K562 (cell line): ENCODE data around the gene APBA2. TPM values are rescaled to one million over a fixed set of nuclear protein-coding genes. Genes with fewer than 3 reads are reported as not detected.

Source experiments
- ATAC-seq: fragments of 200-7000 bp; cut with Tn5 transposase; 3 replicates; pipeline ENCODE4 v1.9.1; 2020; ENCODE audit warnings: moderate library complexity
- BruUV-seq: library from RNA; stranded (reverse); fragments of 400-500 nt; replicated peaks from 2 replicates; lab custom pipeline; 2021; lab: Mats Ljungman, UMichigan
- CTCF ChIA-PET: fragments of 300-600 bp; formaldehyde crosslinking; extraction: SDS; loops from one replicate; lab custom pipeline; 2021; ENCODE audit warnings: low intra/inter-chr PET ratio; lab: Yijun Ruan, JAX
- POLR2A ChIA-PET: fragments of 300-600, 350-650 bp; sonication (Branson Sonifier 250); formaldehyde crosslinking; extraction: SDS; loops from one replicate; lab custom pipeline; 2021; ENCODE audit warnings: antibody characterized with exemption, inconsistent platforms; lab: Yijun Ruan, JAX
- DNase-seq, 4 experiments: peaks; one replicate each; pipeline versions ENCODE4 v3.0.0 to v3.0.0-alpha.2; 2011 to 2018; ENCODE audit warnings: low spot score in 3 of 4, mixed read lengths in 3 of 4; ENCODE audit errors: extremely low read depth in 1 of 4
- FAIRE-seq: peaks from 2 replicates; lab custom pipeline; 2011; peaks lifted over from hg19 to GRCh38; lab: Jason Lieb, UNC
- H2AFZ ChIP-seq: 2 replicates; pipeline ENCODE4 v1.6.0; 2011; ENCODE audit warnings: low read depth, low read length, control low read depth, inconsistent platforms
- H3K27ac ChIP-seq: fragments of 200-600 bp; 3 replicates; pipeline ENCODE4 v1.8.0; 2011; ENCODE audit warnings: low read depth, mild to moderate bottlenecking, control low read depth, inconsistent platforms, low read length, moderate library complexity, mixed read lengths; ENCODE audit errors: extremely low read depth
- H3K27me3 ChIP-seq, 2 experiments: fragments of 300-600 bp in 1 of 2; 2 replicates in 1 of 2; 3 replicates in 1 of 2; pipeline versions ENCODE4 v1.6.0 to v1.8.0; 2011; ENCODE audit warnings: inconsistent platforms in 2 of 2, low read length in 2 of 2, mild to moderate bottlenecking in 1 of 2, mixed read lengths in 1 of 2, moderate library complexity in 1 of 2; ENCODE audit not compliant: control insufficient read depth in 2 of 2, insufficient read depth in 2 of 2
- H3K36me3 ChIP-seq: fragments of 300-600 bp; 3 replicates; pipeline ENCODE4 v1.8.0; 2011; ENCODE audit warnings: mild to moderate bottlenecking, low read length, inconsistent platforms; ENCODE audit not compliant: control insufficient read depth, insufficient read depth
- H3K4me1 ChIP-seq, 2 experiments: fragments of 200-600 bp in 1 of 2; replicated peaks in 1 of 2; 2 replicates in 1 of 2; 3 replicates in 1 of 2; pipeline versions ENCODE4 v1.5.1 to v1.8.0; 2011; ENCODE audit warnings: inconsistent platforms in 2 of 2, low read length in 2 of 2, mild to moderate bottlenecking in 1 of 2, mixed read lengths in 1 of 2, moderate library complexity in 1 of 2; ENCODE audit not compliant: control insufficient read depth in 2 of 2, insufficient read depth in 2 of 2
- H3K4me2 ChIP-seq: 2 replicates; pipeline ENCODE4 v1.6.1; 2011; ENCODE audit warnings: low read length, control low read depth, inconsistent platforms, mixed read lengths; ENCODE audit not compliant: insufficient read depth
- H3K4me3 ChIP-seq: fragments of 200-600 bp; sonication (generic), shearing (Covaris generic); 2 replicates; pipeline ENCODE4 v1.5.1; 2016; ENCODE audit warnings: control low read depth, inconsistent platforms
- H3K79me2 ChIP-seq: fragments of 200-600 bp; 3 replicates; pipeline ENCODE4 v1.8.0; 2011; ENCODE audit warnings: low read length, inconsistent platforms; ENCODE audit not compliant: control insufficient read depth, insufficient read depth
- H3K9ac ChIP-seq, 2 experiments: 2 replicates each; pipeline versions ENCODE4 v1.6.0 to v1.6.1; 2011; ENCODE audit warnings: low read depth in 2 of 2, low read length in 2 of 2, control low read depth in 1 of 2, inconsistent platforms in 1 of 2, mild to moderate bottlenecking in 1 of 2, mixed read lengths in 1 of 2; ENCODE audit not compliant: insufficient read depth in 1 of 2
- H3K9me1 ChIP-seq: one replicate; pipeline ENCODE4 v1.6.0; 2011; ENCODE audit warnings: inconsistent platforms, mild to moderate bottlenecking, low read length, moderate library complexity; ENCODE audit not compliant: control insufficient read depth, insufficient read depth
- H3K9me3 ChIP-seq: replicated peaks from 2 replicates; pipeline ENCODE4 v1.5.1; 2011; ENCODE audit warnings: low read depth, low read length, inconsistent platforms; ENCODE audit not compliant: control insufficient read depth, insufficient read depth
- H4K20me1 ChIP-seq: replicated peaks from 2 replicates; pipeline ENCODE4 v1.6.1; 2011; ENCODE audit warnings: low read length, inconsistent platforms, mixed read lengths; ENCODE audit not compliant: control insufficient read depth, insufficient read depth
- ARHGAP35 ChIP-seq: fragments of 450-650 bp; IDR thresholded peaks from 2 replicates; pipeline ENCODE4 v1.6.1; 2018; ENCODE audit not compliant: partially characterized antibody
- CBX2 ChIP-seq: fragments of 200-600 bp; sonication (generic); IDR thresholded peaks from one replicate; pipeline ENCODE4 v1.6.1; 2012; ENCODE audit warnings: mild to moderate bottlenecking, low read length, inconsistent platforms; ENCODE audit not compliant: insufficient read depth, poor library complexity, severe bottlenecking
- CCAR2 ChIP-seq: fragments of 200-400 bp; formaldehyde crosslinking; IDR thresholded peaks from 2 replicates; pipeline ENCODE4 v1.6.1; 2017; ENCODE audit warnings: mild to moderate bottlenecking, low read depth, low read length
- JUNB ChIP-seq: fragments of 450-650 bp; formaldehyde crosslinking; conservative IDR thresholded peaks from 2 replicates; pipeline ENCODE4 v1.4.0; 2020; ENCODE audit warnings: mild to moderate bottlenecking
- RBM34 ChIP-seq: fragments of 200-400 bp; formaldehyde crosslinking; IDR thresholded peaks from 2 replicates; pipeline ENCODE4 v1.6.1; 2018; ENCODE audit warnings: low read length, borderline replicate concordance; ENCODE audit not compliant: insufficient read depth
- RERE ChIP-seq: sonication (generic); formaldehyde crosslinking; IDR thresholded peaks from 2 replicates; pipeline ENCODE4 v1.8.0; 2023; ENCODE audit warnings: missing genetic modification reagents, mild to moderate bottlenecking, borderline replicate concordance
- TSHZ1 ChIP-seq: fragments of 250-450 bp; sonication (Bioruptor Pico); IDR thresholded peaks from 2 replicates; pipeline ENCODE4 v1.4.0; 2020; ENCODE audit warnings: mild to moderate bottlenecking, moderate library complexity
- ZBTB5 ChIP-seq: fragments of 450-650 bp; IDR thresholded peaks from 2 replicates; pipeline ENCODE4 v1.6.1; 2017; ENCODE audit warnings: antibody characterized with exemption
- WGBS: fragments of 100-300 bp; shearing (Covaris generic); methylation state at CpG from one replicate; pipeline ENCODE4 v1.1.6; 2016; ENCODE audit warnings: low coverage, mixed read lengths; ENCODE audit not compliant: insufficient coverage; ENCODE audit errors: missing lambda C conversion rate; 5-methylcytosine and 5-hydroxymethylcytosine counted together
- in situ Hi-C: fragments of 300-500 bp; cut with MboI; formaldehyde crosslinking; loops from 4 replicates; pipeline ENCODE4 v1.15.0; 2018; ENCODE audit warnings: inconsistent platforms, mixed read lengths
- intact Hi-C: fragments of 100-400 bp; cut with micrococcal nuclease; formaldehyde crosslinking; loops from 2 replicates; pipeline ENCODE4 v1.14.2; 2022
- polyA plus RNA-seq, 8 experiments: library from polyadenylated mRNA; depleted of rRNA in 4 of 8; stranded (reverse) in 5 of 8; unstranded in 3 of 8; fragments of >200 nt; fragmentation: Nextera tagmentation in 2 of 8; fragmentation: Illumina TruSeq in 1 of 8; extraction: Ambion mirVana in 2 of 8; extraction: Trizol in 1 of 8; gene quantifications; 2 replicates each; pipeline versions ENCODE4 v1.2.1 to v1.2.3, GENCODE V29; 2011 to 2014; ENCODE audit warnings: inconsistent platforms in 1 of 8, missing spikeins in 1 of 8
- total RNA-seq, 7 experiments: library from RNA; depleted of rRNA in 6 of 7; stranded (reverse); fragments of >200 nt in 6 of 7; fragmentation: Illumina TruSeq in 2 of 7; extraction: Trizol in 2 of 7; gene quantifications; 2 replicates each; pipeline versions ENCODE4 v1.2.1 to v1.2.3, GENCODE V29; 2011 to 2021; ENCODE audit warnings: low replicate concordance in 1 of 7

Gene APBA2
- total and polyA plus RNA-seq, 9 of the 15 experiments (the other 6 are each of a cell fraction or from before 2014, with no cell fraction given), result 0.24 to 40.9 (median 25.2) TPM

GRCh38 chr15:29149738-29150075, 263.9 kb downstream of the APBA2 start:
- H3K27ac ChIP-seq, result no peak overlapping the region
- FAIRE-seq, result no peak
- H3K4me2 ChIP-seq, result no peak overlapping the region
- no peaks in the 10 kb centered on the region for H3K9me3 ChIP-seq
- intact Hi-C loops (no loop called here), in situ Hi-C loops (no loop called here)
- BruUV-seq, result no TSS peak
- ChIA-PET CTCF (no interaction called here), POLR2A (no interaction called here)
- H3K27me3 ChIP-seq, result peaks cover 21 to 28% of the 10 kb centered on the region in 2 experiments
- H2AFZ ChIP-seq, result no peak overlapping the region
- no peaks in the 10 kb centered on the region for H3K9me1 ChIP-seq
- H3K9ac ChIP-seq, result no peak overlapping the region; a peak in 1 of 4 replicates
- no peaks in the 10 kb centered on the region for H4K20me1 ChIP-seq
- no peaks in the 10 kb centered on the region for H3K79me2 ChIP-seq
- ATAC-seq, result no peak
- H3K36me3 ChIP-seq, result no peaks in the 10 kb centered on the region
- no peak for DNase-seq
- 22% methylated on average over 16 of the region's 18 CpGs for WGBS
- H3K4me1 ChIP-seq, result no peaks in the 10 kb centered on the region
- no peak overlapping the region for H3K4me3 ChIP-seq
- TF ChIP-seq RERE (CRISPR knock-in tag) (no peak), RBM34 (no peak), JUNB (CRISPR knock-in tag) (no peak), CBX2 (no peak), CCAR2 (no peak), TSHZ1 (CRISPR knock-in tag) (no peak), ZBTB5 (no peak), ARHGAP35 (no peak)
